Skeletal muscle satellite cell (primary cell): ENCODE results near the gene MSTN.

ENCODE experiments used
- H3K27me3 ChIP-seq: 2 replicates; pipeline ENCODE4 v1.7.0; 2013; ENCODE audit warnings: low read length; ENCODE audit not compliant: control insufficient read depth, insufficient read depth
- H3K36me3 ChIP-seq: 2 replicates; pipeline ENCODE4 v1.7.0; 2013; ENCODE audit warnings: mild to moderate bottlenecking, control low read depth, low read length; ENCODE audit not compliant: insufficient read depth
- H3K4me1 ChIP-seq: 2 replicates; pipeline ENCODE4 v1.7.0; 2013; ENCODE audit warnings: low read length; ENCODE audit not compliant: control insufficient read depth, insufficient read depth
- H3K4me2 ChIP-seq: 2 replicates; pipeline ENCODE4 v1.7.0; 2013; ENCODE audit warnings: mild to moderate bottlenecking, low read length
- H3K4me3 ChIP-seq: 2 replicates; pipeline ENCODE4 v1.7.0; 2013; ENCODE audit warnings: low read length
- H3K9ac ChIP-seq: 2 replicates; pipeline ENCODE4 v1.7.0; 2013; ENCODE audit warnings: mild to moderate bottlenecking, low read depth, low read length, moderate library complexity
- H3K9me3 ChIP-seq: replicated peaks from 2 replicates; pipeline ENCODE4 v1.7.0; 2013; ENCODE audit warnings: mild to moderate bottlenecking, control low read depth, low read length

Gene MSTN

DNA sequence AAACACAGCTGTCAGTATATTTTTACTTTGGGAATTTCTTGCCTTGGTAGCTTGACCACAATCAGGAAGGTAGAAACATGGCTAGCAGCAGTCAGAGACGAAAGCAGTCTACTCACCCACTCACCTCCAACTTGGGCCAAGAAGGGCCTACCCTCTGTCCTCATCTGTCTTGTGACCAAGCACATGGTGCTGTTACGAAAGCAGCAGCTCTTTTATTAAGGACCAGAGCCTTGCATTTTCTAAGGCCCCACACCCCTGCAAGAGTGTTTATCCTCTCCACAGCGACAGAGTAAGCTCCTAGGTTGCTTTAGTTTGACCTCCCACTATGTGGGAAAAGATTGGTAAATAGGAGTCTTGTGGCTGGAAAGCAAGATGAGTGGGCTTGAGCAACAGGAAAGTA, 31.3 kb upstream of the MSTN start:
- H3K9me3 ChIP-seq, result no peaks in the 10 kb centered on the region
- no peak overlapping the region for H3K4me2 ChIP-seq
- no peaks in the 10 kb centered on the region for H3K27me3 ChIP-seq
- no peak overlapping the region for H3K4me3 ChIP-seq
- no peaks in the 10 kb centered on the region for H3K4me1 ChIP-seq
- H3K9ac ChIP-seq, result no peak overlapping the region
- no peaks in the 10 kb centered on the region for H3K36me3 ChIP-seq

DNA sequence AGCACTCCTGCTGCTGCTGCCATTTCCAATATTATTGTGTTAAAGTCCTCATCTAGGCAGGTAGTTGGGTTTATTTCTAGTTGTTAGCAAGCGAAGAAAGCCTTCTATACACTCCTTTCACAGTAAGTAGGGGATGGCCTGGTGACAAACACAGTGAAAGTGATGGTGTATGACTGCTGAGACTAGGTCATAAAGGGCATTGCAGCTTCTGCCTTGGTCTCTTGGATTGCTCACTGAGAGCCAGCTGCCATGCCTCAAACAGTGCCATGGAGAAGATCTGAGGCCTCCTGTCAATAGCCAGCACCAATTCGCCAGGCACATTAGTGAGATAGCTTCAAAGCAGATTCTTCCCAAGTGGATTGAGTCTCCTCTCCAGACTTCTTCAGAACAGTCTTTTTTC, 27.6 kb upstream of the MSTN start:
- no peak overlapping the region for H3K9ac ChIP-seq
- H3K36me3 ChIP-seq, result no peaks in the 10 kb centered on the region
- no peak overlapping the region for H3K4me2 ChIP-seq
- H3K4me3 ChIP-seq, result no peak overlapping the region
- no peaks in the 10 kb centered on the region for H3K4me1 ChIP-seq
- H3K9me3 ChIP-seq, result no peaks in the 10 kb centered on the region
- no peaks in the 10 kb centered on the region for H3K27me3 ChIP-seq

DNA sequence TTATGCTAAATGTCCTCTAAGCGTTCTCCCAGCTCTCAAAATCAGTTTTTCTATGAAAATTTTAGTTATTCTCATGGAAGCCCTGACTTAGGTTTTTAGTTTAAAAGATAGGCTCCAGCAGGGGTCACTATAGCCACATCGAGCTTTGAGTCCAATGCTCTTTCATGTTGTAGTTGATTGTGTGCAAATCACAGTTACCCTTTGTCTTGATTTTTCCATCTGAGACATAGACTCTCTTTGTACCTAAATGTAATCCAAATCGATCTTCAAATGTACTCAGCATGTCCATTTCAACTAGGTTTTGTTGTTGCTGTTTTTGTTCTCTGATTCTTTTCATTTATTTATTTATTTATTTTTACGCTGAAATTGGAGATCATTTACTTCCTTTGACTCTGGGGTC, 26.4 kb upstream of the MSTN start:
- H3K9me3 ChIP-seq, result no peaks in the 10 kb centered on the region
- no peaks in the 10 kb centered on the region for H3K4me1 ChIP-seq
- H3K9ac ChIP-seq, result no peak overlapping the region
- H3K36me3 ChIP-seq, result no peaks in the 10 kb centered on the region
- H3K4me3 ChIP-seq, result no peak overlapping the region
- H3K4me2 ChIP-seq, result no peak overlapping the region
- no peaks in the 10 kb centered on the region for H3K27me3 ChIP-seq

DNA sequence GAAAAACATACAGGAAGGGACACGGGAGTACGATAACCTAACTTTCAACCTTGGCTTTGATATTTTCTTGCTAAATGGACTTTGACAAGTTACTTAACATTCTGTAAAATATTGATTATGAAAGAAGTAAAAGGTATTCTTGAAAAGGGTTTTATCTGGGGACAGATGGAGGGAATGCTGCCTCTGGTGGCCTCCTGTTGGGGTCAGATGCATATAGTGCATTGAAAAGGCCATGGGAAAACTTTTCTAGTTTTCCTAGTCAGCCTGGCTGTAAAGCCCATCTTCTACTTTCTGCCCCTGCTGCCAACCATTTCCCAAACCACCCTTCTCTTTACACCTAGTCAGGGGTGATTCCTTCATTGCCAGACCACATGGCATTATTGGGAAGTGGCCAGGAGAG, 22.2 kb upstream of the MSTN start:
- Histone ChIP-seq H3K4me1 (no peaks in the 10 kb centered on the region), H3K27me3 (no peaks in the 10 kb centered on the region), H3K9me3 (no peaks in the 10 kb centered on the region), H3K9ac (no peak overlapping the region), H3K4me3 (no peak overlapping the region), H3K4me2 (no peak overlapping the region), H3K36me3 (no peaks in the 10 kb centered on the region)

DNA sequence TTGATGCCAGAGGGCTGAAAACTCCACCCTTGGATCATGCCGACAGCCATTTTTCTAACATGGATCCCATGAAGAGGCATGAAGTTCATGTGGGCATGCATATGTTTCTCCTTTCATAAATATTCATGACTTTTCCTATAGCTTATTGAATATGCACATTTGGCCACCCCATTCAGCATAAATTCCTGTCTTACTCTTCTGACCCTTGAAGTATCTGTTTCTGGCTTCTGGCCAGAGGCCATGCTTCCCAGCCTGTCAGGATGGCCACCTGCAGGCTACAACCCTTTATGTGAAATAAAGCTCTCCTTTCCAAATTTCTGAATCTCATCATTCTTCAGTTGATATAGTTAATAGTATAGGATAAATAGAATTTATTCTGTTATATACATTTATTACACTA, 19.6 kb upstream of the MSTN start:
- Histone ChIP-seq H3K9ac (no peak overlapping the region), H3K27me3 (no peaks in the 10 kb centered on the region), H3K4me3 (no peak overlapping the region), H3K4me1 (no peaks in the 10 kb centered on the region), H3K9me3 (no peaks in the 10 kb centered on the region), H3K4me2 (no peak overlapping the region), H3K36me3 (no peaks in the 10 kb centered on the region)

DNA sequence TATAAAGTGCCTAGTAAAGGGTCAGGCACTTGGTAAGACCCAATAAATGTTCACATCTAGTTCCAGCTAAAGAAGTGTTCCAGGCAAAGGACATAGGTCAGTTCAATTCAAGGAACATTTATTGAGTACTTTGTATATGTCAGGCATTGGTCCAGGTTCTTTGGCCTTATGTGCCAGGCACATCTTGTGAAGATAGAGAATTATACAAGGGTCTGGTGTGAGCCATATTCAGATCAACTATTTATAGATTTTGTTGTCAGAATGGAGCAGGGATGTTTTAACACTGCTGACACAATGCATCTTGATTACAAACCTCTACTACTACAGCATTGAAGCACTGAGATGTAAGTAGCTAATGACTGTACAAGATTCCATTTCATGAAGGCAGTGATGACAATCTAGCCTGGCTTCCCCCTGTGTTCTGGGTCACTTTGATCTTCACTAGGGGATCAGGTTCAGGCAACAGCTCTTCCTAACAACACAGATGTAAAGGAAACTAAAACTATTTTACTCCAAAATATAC, 18.1 kb upstream of the MSTN start:
- no peaks in the 10 kb centered on the region for H3K36me3 ChIP-seq
- H3K4me1 ChIP-seq, result no peaks in the 10 kb centered on the region
- H3K4me2 ChIP-seq, result no peak overlapping the region
- no peak overlapping the region for H3K9ac ChIP-seq
- H3K4me3 ChIP-seq, result no peak overlapping the region
- H3K9me3 ChIP-seq, result no peaks in the 10 kb centered on the region
- no peaks in the 10 kb centered on the region for H3K27me3 ChIP-seq

DNA sequence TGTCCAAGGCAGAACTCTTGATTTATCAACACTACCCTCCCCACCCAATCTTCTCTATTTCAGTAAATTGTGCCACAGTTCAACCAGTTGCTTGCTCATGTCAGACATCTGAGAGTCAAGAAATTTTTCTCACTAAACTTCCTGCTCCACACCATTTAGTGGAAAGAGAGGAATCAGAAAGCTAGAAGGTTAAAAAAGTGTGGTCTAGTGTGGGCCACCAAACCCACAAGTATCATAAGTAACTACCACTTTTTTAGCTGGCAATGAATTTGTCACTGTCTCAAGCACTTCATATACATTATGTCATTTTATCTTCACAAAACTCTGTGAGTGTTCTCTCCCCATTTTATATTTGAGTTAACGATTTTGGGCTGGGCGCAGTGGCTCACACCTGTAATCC, 16.6 kb upstream of the MSTN start:
- Histone ChIP-seq H3K9me3 (no peaks in the 10 kb centered on the region), H3K27me3 (no peaks in the 10 kb centered on the region), H3K4me2 (no peak overlapping the region), H3K9ac (no peak overlapping the region), H3K36me3 (no peaks in the 10 kb centered on the region), H3K4me1 (no peaks in the 10 kb centered on the region), H3K4me3 (no peak overlapping the region)

DNA sequence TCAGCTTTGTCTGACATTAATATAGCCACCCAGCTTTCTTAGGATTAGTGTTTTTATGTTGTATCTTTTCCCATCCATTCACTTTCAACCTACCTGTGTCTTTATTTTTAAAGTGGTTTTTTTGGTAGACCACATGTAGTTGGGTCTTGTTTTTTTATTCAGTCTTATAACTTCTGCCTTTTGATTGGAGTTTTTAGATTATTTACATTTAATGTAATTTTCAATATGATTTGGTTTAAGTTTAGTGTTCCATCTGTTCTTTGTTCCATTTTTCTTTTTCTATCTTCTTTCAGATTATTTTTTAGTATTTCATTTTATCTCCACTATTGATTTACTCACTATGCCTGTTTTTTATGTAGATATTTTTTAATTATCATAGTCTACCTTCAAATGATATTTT, 13.1 kb upstream of the MSTN start:
- H3K9me3 ChIP-seq, result no peaks in the 10 kb centered on the region
- no peak overlapping the region for H3K4me3 ChIP-seq

DNA sequence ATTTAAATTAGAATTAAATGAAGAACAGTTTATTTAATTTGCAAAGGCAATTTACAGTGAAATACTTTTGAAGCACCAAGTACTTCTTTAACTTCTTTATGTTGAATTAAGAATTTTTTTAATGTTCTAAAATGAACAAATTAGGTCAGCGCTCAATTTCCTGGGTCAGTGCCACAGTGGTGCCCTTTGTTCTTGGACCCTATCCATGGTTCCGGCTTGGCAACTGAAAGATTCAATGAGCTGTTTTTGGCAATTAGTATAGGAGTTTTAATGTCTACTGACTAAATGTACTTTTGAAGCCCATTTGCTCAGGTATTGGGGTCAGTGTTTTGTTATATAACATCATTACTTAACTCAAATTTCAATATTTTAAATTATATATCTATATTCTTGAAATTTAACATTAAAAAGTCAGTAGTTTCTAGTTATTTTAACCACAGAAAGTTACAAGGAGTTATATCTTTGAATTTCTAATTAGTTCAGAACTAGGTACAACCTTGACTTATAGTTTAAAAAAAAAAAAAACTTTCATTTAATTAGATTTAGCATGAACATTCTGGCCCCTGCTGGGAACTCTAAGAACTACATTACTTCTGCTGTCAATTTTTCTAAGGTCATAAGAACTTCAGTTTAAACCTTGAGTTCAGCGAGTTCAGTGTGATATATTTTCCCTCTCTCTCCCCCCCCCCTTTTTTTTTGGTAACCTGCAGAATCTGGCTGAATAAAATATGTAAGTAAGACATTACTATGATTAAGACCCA, 7.6 kb upstream of the MSTN start:
- H3K9ac ChIP-seq, result no peak overlapping the region
- no peak overlapping the region for H3K4me3 ChIP-seq
- H3K9me3 ChIP-seq, result no peaks in the 10 kb centered on the region
- no peaks in the 10 kb centered on the region for H3K36me3 ChIP-seq
- peaks cover 3% of the 10 kb centered on the region for H3K4me1 ChIP-seq
- no peak overlapping the region for H3K4me2 ChIP-seq
- H3K27me3 ChIP-seq, result no peaks in the 10 kb centered on the region

More for the DNA sequence above, 13.1 kb upstream of the MSTN start:
- H3K4me1 ChIP-seq, result no peaks in the 10 kb centered on the region
- no peak overlapping the region for H3K9ac ChIP-seq
- H3K27me3 ChIP-seq, result no peaks in the 10 kb centered on the region
- no peaks in the 10 kb centered on the region for H3K36me3 ChIP-seq
- H3K4me2 ChIP-seq, result no peak overlapping the region

DNA sequence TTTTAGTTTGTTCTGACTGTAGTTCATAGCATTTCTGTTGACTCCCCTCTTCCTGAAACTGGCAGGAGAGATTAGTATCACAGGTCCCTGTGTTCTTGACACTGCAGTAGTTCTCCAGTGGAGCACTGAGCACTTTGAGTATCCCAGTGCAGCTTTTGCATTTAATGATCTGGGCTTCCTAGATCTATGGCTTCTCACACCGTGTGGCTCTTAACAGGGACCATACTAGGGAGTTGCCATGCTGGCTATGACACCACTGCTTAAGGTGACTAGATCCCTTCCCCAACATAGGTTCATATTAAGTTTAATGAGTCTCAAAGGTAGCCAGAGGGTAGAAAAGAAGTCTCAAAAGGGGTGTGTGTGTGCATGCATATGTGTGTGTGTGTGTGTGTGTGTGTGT, 6.2 kb upstream of the MSTN start:
- H3K9ac ChIP-seq, result no peak overlapping the region

DNA sequence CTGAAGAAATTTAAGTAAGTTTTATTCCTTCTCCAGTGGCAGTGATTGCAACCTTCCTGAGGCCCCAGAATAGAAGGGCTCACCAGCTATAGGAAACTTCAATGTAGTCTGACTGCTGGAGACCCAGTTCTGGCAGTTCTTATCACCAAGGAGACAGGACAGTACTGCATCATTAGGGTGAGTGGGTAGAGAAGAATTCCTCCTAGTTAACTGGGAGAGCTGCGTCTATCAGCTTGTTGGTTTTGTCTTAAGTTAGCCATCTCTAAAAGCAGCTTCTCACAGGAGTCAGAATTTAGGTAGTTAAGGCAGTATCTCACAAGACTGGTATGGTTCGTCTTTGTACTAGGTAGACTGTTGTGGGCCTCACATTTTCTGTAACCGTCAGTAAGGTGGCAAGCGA, 3.3 kb upstream of the MSTN start:
- no peaks in the 10 kb centered on the region for H3K27me3 ChIP-seq
- H3K36me3 ChIP-seq, result no peaks in the 10 kb centered on the region
- H3K4me2 ChIP-seq, result no peak overlapping the region
- no peaks in the 10 kb centered on the region for H3K9me3 ChIP-seq
- no peak overlapping the region for H3K4me3 ChIP-seq
- no peak overlapping the region for H3K9ac ChIP-seq
- peaks cover 8% of the 10 kb centered on the region for H3K4me1 ChIP-seq

More for the DNA sequence above, 6.2 kb upstream of the MSTN start:
- Histone ChIP-seq H3K4me1 (peaks cover 3% of the 10 kb centered on the region), H3K36me3 (no peaks in the 10 kb centered on the region), H3K27me3 (no peaks in the 10 kb centered on the region), H3K4me2 (no peak overlapping the region), H3K4me3 (no peak overlapping the region), H3K9me3 (no peaks in the 10 kb centered on the region)

DNA sequence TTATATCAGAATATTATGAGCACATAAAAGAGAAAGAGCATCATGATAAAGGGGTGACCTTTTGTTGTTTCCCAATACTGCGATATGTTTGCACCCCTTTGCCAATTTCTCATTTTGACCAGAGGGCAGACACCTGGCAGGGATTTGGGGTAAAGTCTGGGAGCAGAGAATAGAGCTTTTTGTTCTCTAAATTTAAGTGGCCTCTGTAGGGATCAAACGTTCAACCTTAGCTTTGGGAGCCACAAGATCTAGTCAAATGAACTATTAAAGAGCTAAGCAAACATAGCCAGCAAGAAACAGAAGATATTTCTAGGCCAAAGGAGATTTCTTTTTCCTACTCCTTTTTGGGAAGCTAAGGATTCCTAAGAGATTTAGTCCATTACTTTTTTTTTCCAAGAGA, 1.1 kb upstream of the MSTN start:
- no peak overlapping the region for H3K4me3 ChIP-seq
- no peaks in the 10 kb centered on the region for H3K36me3 ChIP-seq
- H3K27me3 ChIP-seq, result no peaks in the 10 kb centered on the region
- H3K9me3 ChIP-seq, result no peaks in the 10 kb centered on the region
- H3K4me2 ChIP-seq, result no peak overlapping the region
- H3K9ac ChIP-seq, result no peak overlapping the region
- peaks cover 4% of the 10 kb centered on the region for H3K4me1 ChIP-seq
